Thoracic aorta (tissue), 2 donors: ENCODE measurements around the gene ITM2C. TPM values are rescaled to one million over a fixed set of nuclear protein-coding genes. Genes with fewer than 3 reads are reported as not detected.
A peak's percentile ranks its signal among the peaks of the same experiment; 100 is the strongest.

ENCODE experiments used
- ATAC-seq: fragments of 150-250 bp; one replicate; pipeline ENCODE4 v1.8.0; 2017; ENCODE audit warnings: low read depth; ENCODE audit not compliant: insufficient number of reproducible peaks, low FRiP score
- DNase-seq: peaks from one replicate; pipeline ENCODE4 v3.0.0-alpha.2; 2020; ENCODE audit warnings: low spot score
- H3K27ac ChIP-seq, 2 donors: fragments of 200-600 bp; sonication (generic); 1 replicate in 1 of 2; 2 replicates in 1 of 2; pipeline ENCODE4 v1.5.1; 2016; ENCODE audit warnings: mild to moderate bottlenecking in 2 of 2, moderate library complexity in 2 of 2
- H3K27me3 ChIP-seq: fragments of 200-600 bp; sonication (generic); replicated peaks from 2 replicates; pipeline ENCODE4 v1.6.0; 2016; ENCODE audit warnings: mild to moderate bottlenecking; ENCODE audit not compliant: insufficient read depth
- H3K36me3 ChIP-seq: fragments of 200-600 bp; sonication (generic); one replicate; pipeline ENCODE4 v1.5.1; 2016
- H3K4me1 ChIP-seq, 2 donors: fragments of 200-600 bp; sonication (generic); 1 replicate in 1 of 2; 2 replicates in 1 of 2; pipeline versions ENCODE4 v1.5.1 to v1.6.0; 2016; ENCODE audit warnings: low read depth in 2 of 2, mild to moderate bottlenecking in 1 of 2; ENCODE audit not compliant: control insufficient read depth in 1 of 2
- H3K4me3 ChIP-seq: fragments of 200-600 bp; sonication (generic); 2 replicates; pipeline ENCODE4 v1.5.1; 2016; ENCODE audit warnings: mild to moderate bottlenecking
- H3K9me3 ChIP-seq: fragments of 200-600 bp; sonication (generic); 2 replicates; pipeline ENCODE4 v1.5.1; 2016
- CTCF ChIP-seq: fragments of 200-600 bp; sonication (generic); IDR thresholded peaks from one replicate; pipeline ENCODE4 v1.5.1; 2019; ENCODE audit warnings: antibody characterized with exemption
- total RNA-seq, 2 donors: library from RNA; depleted of rRNA; stranded (reverse); fragments of >200 nt; gene quantifications; one replicate each; pipeline versions ENCODE4 v1.1.0 to v1.2.3, GENCODE V29; 2016

Gene ITM2C
- total RNA-seq, 2 donors from 2014 or later = 65.5 to 70.6 TPM

- Histone ChIP-seq H3K27me3 (no peaks in the 10 kb centered on the region), H3K4me3 (no peak overlapping the region), H3K27ac (no peak overlapping the region), H3K4me1 (peaks cover 0 to 1% of the 10 kb centered on the region in 2 donors), H3K9me3 (peaks cover 7% of the 10 kb centered on the region), H3K36me3 (no peaks in the 10 kb centered on the region)
- ATAC-seq = no peak
- TF ChIP-seq CTCF = no peak
- DNase-seq = no peak
Observed at GRCh38 chr2:230842473-230842872, 22.3 kb upstream of the ITM2C start.

GRCh38 chr2:230843132-230843531 is 21.6 kb upstream of the ITM2C start:
- Histone ChIP-seq H3K27ac (no peak overlapping the region), H3K36me3 (no peaks in the 10 kb centered on the region), H3K27me3 (no peaks in the 10 kb centered on the region), H3K4me1 (peaks cover 0 to 4% of the 10 kb centered on the region in 2 donors), H3K4me3 (no peak overlapping the region), H3K9me3 (peaks cover 7% of the 10 kb centered on the region)
- DNase-seq (no peak), ATAC-seq (no peak)
- no peak for TF ChIP-seq CTCF

- no peak for TF ChIP-seq CTCF
Observed at GRCh38 chr2:230846360-230846759, 18.4 kb upstream of the ITM2C start.

GRCh38 chr2:230847883-230848388 is 16.8 kb upstream of the ITM2C start:
- ATAC-seq = peak; percentile 83
- H3K27ac ChIP-seq = no peak overlapping the region
- no peaks in the 10 kb centered on the region for H3K9me3 ChIP-seq
- H3K4me1 ChIP-seq = peaks cover 0 to 4% of the 10 kb centered on the region in 2 donors
- no peaks in the 10 kb centered on the region for H3K27me3 ChIP-seq
- H3K4me3 ChIP-seq = peak overlapping the region; percentile 58
- peak; percentile 88 for TF ChIP-seq CTCF
- DNase-seq = peak; percentile 67
- no peaks in the 10 kb centered on the region for H3K36me3 ChIP-seq

More at GRCh38 chr2:230846360-230846759, 18.4 kb upstream of the ITM2C start:
- no peak for ATAC-seq
- H3K27me3 ChIP-seq = no peaks in the 10 kb centered on the region
- H3K4me1 ChIP-seq = peaks cover 0 to 4% of the 10 kb centered on the region in 2 donors
- H3K36me3 ChIP-seq = no peaks in the 10 kb centered on the region
- no peak overlapping the region for H3K4me3 ChIP-seq
- H3K9me3 ChIP-seq = no peaks in the 10 kb centered on the region
- no peak overlapping the region for H3K27ac ChIP-seq
- DNase-seq = no peak

GRCh38 chr2:230849633-230850357 is 14.9 kb upstream of the ITM2C start:
- Histone ChIP-seq H3K4me3 (no peak overlapping the region), H3K4me1 (peaks cover 0 to 4% of the 10 kb centered on the region in 2 donors), H3K9me3 (no peaks in the 10 kb centered on the region), H3K27ac (no peak overlapping the region), H3K27me3 (no peaks in the 10 kb centered on the region), H3K36me3 (no peaks in the 10 kb centered on the region)
- TF ChIP-seq CTCF = peak; percentile 89
- ATAC-seq (no peak), DNase-seq (no peak)
